H1 (cell line): ENCODE data around the gene FITM2. TPM values are rescaled to one million over a fixed set of nuclear protein-coding genes. Genes with fewer than 3 reads are reported as not detected.
"Not testable (repeated sequence)": the region's sequence is repeated elsewhere in the genome, so short reads cannot be mapped to it uniquely, and the experiment has no call there.

Experiments used
- CTCF ChIA-PET: fragments of 300-600 bp; sonication (Branson Sonifier 250); formaldehyde crosslinking; loops from one replicate; lab custom pipeline; 2021; ENCODE audit not compliant: partially characterized antibody; lab: Charles Lee
- POLR2A ChIA-PET: fragments of 300-600 bp; sonication (Branson Sonifier 250); formaldehyde crosslinking; loops from one replicate; lab custom pipeline; 2021; ENCODE audit warnings: inconsistent platforms; ENCODE audit not compliant: partially characterized antibody; lab: Charles Lee
- DNase-seq, 2 experiments: peaks; one replicate each; pipeline versions ENCODE4 v3.0.0 to v3.0.0-alpha.2; 2010 to 2022; ENCODE audit warnings: low spot score in 2 of 2, low read depth in 1 of 2, mixed read lengths in 1 of 2
- FAIRE-seq: peaks from 2 replicates; lab custom pipeline; 2011; peaks lifted over from hg19 to GRCh38; lab: Jason Lieb, UNC
- H2AFZ ChIP-seq: 2 replicates; pipeline ENCODE4 v1.8.1; 2012; ENCODE audit warnings: low read length, inconsistent platforms
- H2AK5ac ChIP-seq: 2 replicates; pipeline ENCODE4 v1.6.1; 2013; ENCODE audit warnings: low read depth, low read length
- H2BK120ac ChIP-seq: replicated peaks from 2 replicates; pipeline ENCODE3; 2013; ENCODE audit warnings: low read depth, low read length, inconsistent platforms
- H2BK12ac ChIP-seq: 2 replicates; pipeline ENCODE4 v1.6.1; 2013; ENCODE audit warnings: low read depth, low read length
- H2BK15ac ChIP-seq: 2 replicates; pipeline ENCODE4 v1.6.1; 2013; ENCODE audit warnings: low read length
- H2BK20ac ChIP-seq: 2 replicates; pipeline ENCODE4 v1.6.1; 2013; ENCODE audit warnings: low read length
- H2BK5ac ChIP-seq: 2 replicates; pipeline ENCODE4 v1.6.1; 2013; ENCODE audit warnings: low read depth, low read length
- H3K14ac ChIP-seq: 2 replicates; pipeline ENCODE4 v1.6.1; 2013; ENCODE audit warnings: inconsistent platforms; ENCODE audit not compliant: insufficient read length
- H3K18ac ChIP-seq: 2 replicates; pipeline ENCODE4 v1.6.1; 2013; ENCODE audit warnings: low read length; ENCODE audit errors: extremely low read depth
- H3K23ac ChIP-seq: 2 replicates; pipeline ENCODE4 v1.6.1; 2013; ENCODE audit warnings: inconsistent platforms; ENCODE audit not compliant: insufficient read length
- H3K23me2 ChIP-seq: 2 replicates; pipeline ENCODE4 v1.6.1; 2013; ENCODE audit warnings: low read depth, low read length
- H3K27ac ChIP-seq: 2 replicates; pipeline ENCODE4 v1.6.1; 2011; ENCODE audit warnings: low read depth, low read length, inconsistent platforms
- H3K27me3 ChIP-seq, 4 experiments: replicated peaks in 1 of 4; 1 replicate in 1 of 4; 2 replicates in 3 of 4; pipeline versions ENCODE4 v1.6.1 to v1.8.1; 2011 to 2013; ENCODE audit warnings: low read length in 3 of 4, mild to moderate bottlenecking in 3 of 4, inconsistent platforms in 2 of 4, mixed read lengths in 2 of 4, moderate library complexity in 1 of 4; ENCODE audit not compliant: control insufficient read depth in 3 of 4, insufficient read depth in 3 of 4; ENCODE audit errors: extremely low read depth in 1 of 4
- H3K36me3 ChIP-seq, 4 experiments: 2 replicates each; pipeline versions ENCODE4 v1.6.1 to v1.8.1; 2011 to 2013; ENCODE audit warnings: mild to moderate bottlenecking in 4 of 4, low read length in 3 of 4, moderate library complexity in 2 of 4, control low read depth in 1 of 4, inconsistent platforms in 1 of 4; ENCODE audit not compliant: insufficient read depth in 4 of 4, control insufficient read depth in 2 of 4
- H3K4ac ChIP-seq: replicated peaks from 2 replicates; pipeline ENCODE3; 2013; ENCODE audit warnings: low read length, low read depth, mixed read lengths, inconsistent platforms; ENCODE audit not compliant: insufficient read length
- H3K4me1 ChIP-seq, 4 experiments: replicated peaks in 1 of 4; 1 replicate in 1 of 4; 2 replicates in 3 of 4; pipeline versions ENCODE4 v1.6.1 to v1.8.1; 2011 to 2013; ENCODE audit warnings: low read length in 3 of 4, inconsistent platforms in 2 of 4, mixed read lengths in 1 of 4; ENCODE audit not compliant: insufficient read depth in 4 of 4, control insufficient read depth in 3 of 4
- H3K4me2 ChIP-seq, 2 experiments: 2 replicates each; pipeline versions ENCODE4 v1.6.1 to v1.8.1; 2011 to 2013; ENCODE audit warnings: low read depth in 2 of 2, low read length in 2 of 2, control low read depth in 1 of 2, inconsistent platforms in 1 of 2, mild to moderate bottlenecking in 1 of 2; ENCODE audit not compliant: insufficient read depth in 1 of 2
- H3K4me3 ChIP-seq, 4 experiments: fragments of 200-600, 300-600 bp in 1 of 4; sonication (generic), shearing (Covaris generic), sonication (Bioruptor Twin) in 1 of 4; 2 replicates each; pipeline versions ENCODE4 v1.5.1 to v1.8.1; 2011 to 2016; ENCODE audit warnings: low read length in 4 of 4, low read depth in 3 of 4, control low read depth in 2 of 4, inconsistent platforms in 2 of 4, mild to moderate bottlenecking in 2 of 4, mixed read lengths in 1 of 4, moderate library complexity in 1 of 4; ENCODE audit not compliant: insufficient read depth in 2 of 4; ENCODE audit errors: extremely low read depth in 1 of 4
- H3K56ac ChIP-seq: replicated peaks from 2 replicates; pipeline ENCODE3; 2013; ENCODE audit warnings: low read depth, mild to moderate bottlenecking, mixed read lengths, low read length, inconsistent platforms; ENCODE audit not compliant: insufficient read length
- H3K79me1 ChIP-seq: 2 replicates; pipeline ENCODE4 v1.6.1; 2013; ENCODE audit warnings: low read depth, low read length, control low read depth
- H3K79me2 ChIP-seq, 2 experiments: 2 replicates each; pipeline versions ENCODE4 v1.6.1 to v1.8.1; 2012 to 2013; ENCODE audit warnings: low read length in 2 of 2, mild to moderate bottlenecking in 2 of 2, inconsistent platforms in 1 of 2; ENCODE audit not compliant: insufficient read depth in 2 of 2, control insufficient read depth in 1 of 2
- H3K9ac ChIP-seq, 4 experiments: replicated peaks in 1 of 4; 1 replicate in 1 of 4; 2 replicates in 3 of 4; pipeline versions ENCODE4 v1.6.1 to v1.8.1; 2011 to 2013; ENCODE audit warnings: low read depth in 3 of 4, low read length in 3 of 4, control low read depth in 2 of 4, mild to moderate bottlenecking in 2 of 4, moderate library complexity in 2 of 4, inconsistent platforms in 1 of 4; ENCODE audit errors: extremely low read depth in 1 of 4
- H3K9me3 ChIP-seq, 2 experiments: 2 replicates each; pipeline versions ENCODE4 v1.6.1 to v1.8.1; 2012 to 2013; ENCODE audit warnings: mild to moderate bottlenecking in 2 of 2, moderate library complexity in 2 of 2, control low read depth in 1 of 2, inconsistent platforms in 1 of 2, low read depth in 1 of 2, low read length in 1 of 2, mixed read lengths in 1 of 2; ENCODE audit not compliant: insufficient read depth in 2 of 2
- H4K20me1 ChIP-seq, 2 experiments: replicated peaks in 1 of 2; 2 replicates each; pipeline versions ENCODE3 to v1.8.1; 2011 to 2013; ENCODE audit warnings: inconsistent platforms in 2 of 2, low read length in 2 of 2, mild to moderate bottlenecking in 1 of 2; ENCODE audit not compliant: insufficient read depth in 2 of 2, control insufficient read depth in 1 of 2
- H4K5ac ChIP-seq: 2 replicates; pipeline ENCODE4 v1.6.1; 2013; ENCODE audit warnings: low read length, low read depth, mixed read lengths, inconsistent platforms; ENCODE audit not compliant: insufficient read length
- H4K8ac ChIP-seq: 2 replicates; pipeline ENCODE4 v1.8.0; 2013; ENCODE audit warnings: mild to moderate bottlenecking, moderate library complexity, low read length, inconsistent platforms; ENCODE audit not compliant: insufficient read depth; ENCODE audit errors: extremely low read depth
- H4K91ac ChIP-seq: replicated peaks from 2 replicates; pipeline ENCODE3; 2013; ENCODE audit warnings: low read length, mixed read lengths, inconsistent platforms; ENCODE audit not compliant: insufficient read length
- CTCF ChIP-seq, 3 experiments: IDR thresholded peaks; 1 replicate in 2 of 3; 2 replicates in 1 of 3; pipeline versions ENCODE4 v1.5.1 to v1.6.1; 2011; ENCODE audit warnings: low read length in 3 of 3, mild to moderate bottlenecking in 3 of 3, inconsistent platforms in 2 of 3, low read depth in 1 of 3, moderate library complexity in 1 of 3; ENCODE audit not compliant: insufficient read depth in 1 of 3; ENCODE audit errors: control extremely low read depth in 1 of 3
- RAD21 ChIP-seq, 2 experiments: IDR thresholded peaks in 1 of 2; conservative IDR thresholded peaks in 1 of 2; 2 replicates each; pipeline ENCODE4 v1.6.1; 2011; ENCODE audit warnings: low read depth in 2 of 2, low read length in 2 of 2, improper control_type of control experiment in 1 of 2, inconsistent platforms in 1 of 2, mild to moderate bottlenecking in 1 of 2, moderate library complexity in 1 of 2
- WGBS, 2 experiments: shearing (Covaris generic) in 1 of 2; methylation state at CpG; one replicate each; pipeline versions ENCODE4 v1.1.6 to v1.1.7; 2013 to 2015; ENCODE audit warnings: low lambda C conversion rate in 2 of 2, mixed read lengths in 2 of 2, inconsistent platforms in 1 of 2, low coverage in 1 of 2, missing lambda C conversion rate in 1 of 2; ENCODE audit not compliant: insufficient replicate concordance in 2 of 2, insufficient coverage in 1 of 2, insufficient read length in 1 of 2; ENCODE audit errors: extremely low coverage in 1 of 2, missing lambda C conversion rate in 1 of 2; 5-methylcytosine and 5-hydroxymethylcytosine counted together
- polyA plus RNA-seq, 7 experiments: library from polyadenylated mRNA; depleted of rRNA in 3 of 7; stranded (reverse) in 5 of 7; unstranded in 2 of 7; fragments of >200 nt in 5 of 7; fragments of 200-250 nt in 2 of 7; gene quantifications; 1 replicate in 5 of 7; 2 replicates in 1 of 7; 4 replicates in 1 of 7; pipeline versions ENCODE4 v1.2.1 to v1.2.3, GENCODE V29; 2011 to 2013; ENCODE audit warnings: missing spikeins in 2 of 7, mixed read lengths in 2 of 7
- total RNA-seq: library from RNA; stranded (reverse); fragmentation: NEBNext Ultra II Directional; extraction: Animal tissue kit (Norgen Biotek cat#: 25700); gene quantifications from 2 replicates; pipeline ENCODE4 v1.2.1, GENCODE V29; 2021

The FITM2 gene
- total and polyA plus RNA-seq, 2 of the 8 experiments (the other 6 are each of a cell fraction or from before 2014, with no cell fraction given): 1.1 to 2.1 TPM

GRCh38 chr20:44345941-44346340 lies 34.9 kb upstream of the FITM2 start:
- H4K5ac ChIP-seq, H2BK5ac ChIP-seq, H3K4me1 ChIP-seq, H3K56ac ChIP-seq, H3K36me3 ChIP-seq, H3K23ac ChIP-seq, H2AK5ac ChIP-seq, H2BK20ac ChIP-seq, H4K91ac ChIP-seq, H3K9ac ChIP-seq, H3K79me1 ChIP-seq, H3K14ac ChIP-seq, POLR2A ChIA-PET, H3K9me3 ChIP-seq, H4K8ac ChIP-seq, H3K27ac ChIP-seq, H2BK120ac ChIP-seq, H4K20me1 ChIP-seq, FAIRE-seq, H3K4ac ChIP-seq, DNase-seq, H3K18ac ChIP-seq, H3K79me2 ChIP-seq, H3K4me2 ChIP-seq, H2AFZ ChIP-seq, H2BK15ac ChIP-seq, H3K23me2 ChIP-seq, H3K4me3 ChIP-seq, H3K27me3 ChIP-seq, H2BK12ac ChIP-seq: not testable (repeated sequence)
- CTCF ChIA-PET: interaction anchor here (0.7 to 1.7 kb wide), 13 partner anchors 14 to 190 kb away, joined by 3 to 7 read pairs (median 3); partner anchors contain the start of gene FITM2
- TF ChIP-seq CTCF (IDR thresholded peaks at IDR 0.05; ENCODE audit: control extremely low read depth in 1 of 3, insufficient read depth in 1 of 3, low read depth in 1 of 3, low read length in 3 of 3) (peak in 1 of 3 experiments; percentile 9; a peak in 1 of 4 replicates), RAD21 (IDR thresholded peaks at IDR 0.05 in 1 of 2, conservative IDR thresholded peaks at IDR 0.05 in 1 of 2; ENCODE audit: low read depth in 2 of 2, low read length in 2 of 2) (peak in 1 of 2 experiments; percentile 22; a peak in 1 of 4 replicates)
- 86% methylated on average over 9 of the region's 10 CpGs; no CpG with 5 or more reads in 1 of the 2 experiments for WGBS, 2 experiments
